Measurements from ENCODE around the gene ELP4. TPM values are rescaled to one million over a fixed set of nuclear protein-coding genes. Genes with fewer than 3 reads are reported as not detected.

The ELP4 gene
- total and polyA plus RNA-seq, 2 donors from 2014 or later, result 20.3 to 26.2 TPM

- H3K27ac ChIP-seq (ENCODE audit: low read depth in 2 of 2, low read length in 2 of 2), result no peak overlapping the region
- DNase-seq (no peak), FAIRE-seq (no peak)
- no peak overlapping the region for H3K4me3 ChIP-seq (ENCODE audit: low read length in 3 of 3)
- no peaks in the 10 kb centered on the region for H3K4me1 ChIP-seq (ENCODE audit: control insufficient read depth in 2 of 3, insufficient read depth in 2 of 3, low read depth in 1 of 3, low read length in 3 of 3)
- H3K9ac ChIP-seq (ENCODE audit: low read length in 3 of 3), result no peak overlapping the region
- TF ChIP-seq CTCF (IDR thresholded peaks at IDR 0.05; ENCODE audit: borderline replicate concordance, extremely low read depth, insufficient read depth), result no peak
- intact Hi-C loops (cut with DNase I), result no loop called here
- no peaks in the 10 kb centered on the region for H3K9me3 ChIP-seq (ENCODE audit: control insufficient read depth in 2 of 3, insufficient read depth in 1 of 3, low read length in 3 of 3)
- H3K36me3 ChIP-seq (ENCODE audit: control insufficient read depth in 2 of 3, insufficient read depth in 3 of 3, low read length in 3 of 3), result no peaks in the 10 kb centered on the region
- H3K27me3 ChIP-seq (ENCODE audit: control insufficient read depth, insufficient read depth, low read length), result no peaks in the 10 kb centered on the region
These were observed 134.3 kb downstream of the ELP4 start for GRCh38 chr11:31643857-31644256.

GRCh38 chr11:31645747-31646146, 136.2 kb downstream of the ELP4 start:
- intact Hi-C loops (cut with DNase I), result no loop called here
- no peak for TF ChIP-seq CTCF (IDR thresholded peaks at IDR 0.05; ENCODE audit: borderline replicate concordance, extremely low read depth, insufficient read depth)
- Histone ChIP-seq H3K36me3 (ENCODE audit: control insufficient read depth in 2 of 3, insufficient read depth in 3 of 3, low read length in 3 of 3) (no peaks in the 10 kb centered on the region), H3K4me1 (ENCODE audit: control insufficient read depth in 2 of 3, insufficient read depth in 2 of 3, low read depth in 1 of 3, low read length in 3 of 3) (no peaks in the 10 kb centered on the region), H3K9ac (ENCODE audit: low read length in 3 of 3) (no peak overlapping the region), H3K9me3 (ENCODE audit: control insufficient read depth in 2 of 3, insufficient read depth in 1 of 3, low read length in 3 of 3) (no peaks in the 10 kb centered on the region), H3K4me3 (ENCODE audit: low read length in 3 of 3) (no peak overlapping the region), H3K27ac (ENCODE audit: low read depth in 2 of 2, low read length in 2 of 2) (no peak overlapping the region), H3K27me3 (ENCODE audit: control insufficient read depth, insufficient read depth, low read length) (no peaks in the 10 kb centered on the region)
- DNase-seq (no peak), FAIRE-seq (no peak)

GRCh38 chr11:31646216-31646615, 136.6 kb downstream of the ELP4 start:
- Histone ChIP-seq H3K27ac (ENCODE audit: low read depth in 2 of 2, low read length in 2 of 2) (no peak overlapping the region), H3K4me1 (ENCODE audit: control insufficient read depth in 2 of 3, insufficient read depth in 2 of 3, low read depth in 1 of 3, low read length in 3 of 3) (no peaks in the 10 kb centered on the region), H3K4me3 (ENCODE audit: low read length in 3 of 3) (no peak overlapping the region), H3K9ac (ENCODE audit: low read length in 3 of 3) (no peak overlapping the region), H3K27me3 (ENCODE audit: control insufficient read depth, insufficient read depth, low read length) (no peaks in the 10 kb centered on the region), H3K36me3 (ENCODE audit: control insufficient read depth in 2 of 3, insufficient read depth in 3 of 3, low read length in 3 of 3) (no peaks in the 10 kb centered on the region), H3K9me3 (ENCODE audit: control insufficient read depth in 2 of 3, insufficient read depth in 1 of 3, low read length in 3 of 3) (no peaks in the 10 kb centered on the region)
- DNase-seq (no peak), FAIRE-seq (no peak)
- intact Hi-C loops (cut with DNase I), result no loop called here
- TF ChIP-seq CTCF (IDR thresholded peaks at IDR 0.05; ENCODE audit: borderline replicate concordance, extremely low read depth, insufficient read depth), result no peak

All from kidney (tissue), 14 donors.